GM23338 (cell line): ENCODE data around the gene PPP4R1.

Experiments
- CTCF ChIP-seq, 2 experiments: fragments of 200-600 bp in 1 of 2; sonication (generic) in 1 of 2; conservative IDR thresholded peaks; 2 replicates each; pipeline versions ENCODE4 v1.5.1 to v1.6.1; 2016 to 2017; ENCODE audit warnings: antibody characterized with exemption in 2 of 2, low read depth in 2 of 2, mild to moderate bottlenecking in 2 of 2, moderate library complexity in 1 of 2
- EZH2phosphoT487 ChIP-seq: fragments of 200-600 bp; sonication (generic); IDR thresholded peaks from one replicate; pipeline ENCODE4 v1.8.1; 2018; ENCODE audit warnings: antibody characterized with exemption; ENCODE audit not compliant: unreplicated experiment
- POLR2AphosphoS5 ChIP-seq: IDR thresholded peaks from 2 replicates; pipeline ENCODE4 v1.6.1; 2016; ENCODE audit warnings: antibody characterized with exemption, low read depth
- REST ChIP-seq: IDR thresholded peaks from one replicate; pipeline ENCODE4 v1.6.1; 2018; ENCODE audit warnings: antibody characterized with exemption; ENCODE audit not compliant: unreplicated experiment

- no peak for TF ChIP-seq CTCF (conservative IDR thresholded peaks at IDR 0.05; ENCODE audit: low read depth in 2 of 2)
- TF ChIP-seq EZH2phosphoT487, result no peak
- TF ChIP-seq REST, result no peak
- no peak for TF ChIP-seq POLR2AphosphoS5
Measured at GRCh38 chr18:9507565-9508088, 106.7 kb downstream of the PPP4R1 start.
